Stimulated activated CD8-positive, alpha-beta memory T cell treated with anti-CD3 and anti-CD28 coated beads, Interleukin-2, amount 100 ng/mL, for 1 hour (primary cell): ENCODE measurements around the gene HLA-DQB2.
"Not testable (repeated sequence)": the region's sequence is repeated elsewhere in the genome, so short reads cannot be mapped to it uniquely, and the experiment has no call there.

Source experiments
- DNase-seq, 2 donors: peaks; one replicate each; pipeline ENCODE4 v3.0.0-alpha.2; 2020; ENCODE audit warnings: low read depth in 2 of 2

The HLA-DQB2 gene

DNA sequence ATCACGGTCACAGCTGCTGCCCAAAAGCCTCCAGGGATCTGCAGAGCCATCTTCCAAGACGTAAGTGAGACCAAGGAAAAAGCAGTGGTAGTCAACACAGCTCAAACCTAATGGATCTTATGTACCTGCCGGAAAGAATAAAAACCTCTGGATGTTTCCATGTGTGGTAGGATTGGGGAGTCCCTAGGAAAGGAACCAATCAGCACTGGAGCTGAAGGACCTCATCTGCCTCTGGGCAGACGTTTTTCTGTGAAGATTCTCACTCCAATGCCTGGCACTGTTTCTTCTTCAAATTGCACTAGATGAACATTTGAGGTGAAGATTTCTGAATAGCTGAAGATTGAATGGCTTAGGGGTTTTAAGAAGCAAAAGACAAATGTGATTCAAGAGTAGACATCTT, at the start of gene HLA-DQB2:
TSS of gene HLA-DQB2 (minus strand) at position 112 of the 400 bp plus-strand sequence. CDS start at position 50, 62 bp downstream.
- DNase-seq: no peak

- DNase-seq: no peak
Measured at GRCh38 chr6:32809171-32809570, 45.8 kb upstream of the HLA-DQB2 start.

GRCh38 chr6:32807020-32807580, 43.8 kb upstream of the HLA-DQB2 start:
- DNase-seq: no peak

GRCh38 chr6:32805404-32805803, 42.1 kb upstream of the HLA-DQB2 start:
- not testable (repeated sequence) for DNase-seq

DNA sequence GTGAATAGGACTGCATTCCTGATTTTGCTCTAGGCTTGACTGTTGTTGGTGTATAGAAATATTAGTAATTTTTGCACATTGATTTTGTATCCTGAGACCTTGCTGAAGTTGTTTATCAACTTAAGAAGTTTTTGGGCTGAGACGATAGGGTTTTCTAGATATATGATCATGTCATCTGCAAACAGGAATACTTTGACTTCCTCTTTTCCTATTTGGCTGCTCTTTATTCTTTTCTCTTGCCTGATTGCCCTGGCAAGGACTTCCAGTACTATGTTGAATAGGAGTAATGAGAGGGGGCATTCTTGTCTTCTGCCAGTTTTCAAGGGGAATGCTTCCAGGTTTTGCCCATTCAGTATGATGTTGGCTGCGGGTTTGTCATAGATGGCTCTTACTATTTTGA, 40.1 kb upstream of the HLA-DQB2 start:
- DNase-seq: no peak

DNA sequence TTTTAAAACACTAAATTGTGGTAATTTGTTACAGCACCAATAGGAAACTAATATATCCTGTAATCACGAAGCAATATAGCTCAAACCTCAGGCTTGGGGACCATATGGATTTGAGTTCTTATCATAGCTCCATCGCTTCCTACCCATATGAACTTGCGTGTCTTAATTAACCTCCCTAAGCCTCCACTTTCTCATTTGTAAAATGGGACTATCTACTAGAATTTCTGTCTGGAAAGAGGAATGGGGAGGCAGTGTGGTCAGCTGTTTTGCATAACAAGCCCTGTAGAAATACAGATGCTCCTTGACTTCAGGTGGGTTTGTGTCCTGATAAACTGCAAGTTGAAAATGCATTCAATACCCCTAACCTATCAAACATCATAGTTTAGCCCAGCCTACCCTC, 36.4 kb upstream of the HLA-DQB2 start:
- no peak for DNase-seq

- no peak for DNase-seq
Measured at GRCh38 chr6:32799168-32799567, 35.8 kb upstream of the HLA-DQB2 start.

- DNase-seq: peak; percentile 64 to 67
Measured at GRCh38 chr6:32796848-32797776, 33.8 kb upstream of the HLA-DQB2 start.

DNA sequence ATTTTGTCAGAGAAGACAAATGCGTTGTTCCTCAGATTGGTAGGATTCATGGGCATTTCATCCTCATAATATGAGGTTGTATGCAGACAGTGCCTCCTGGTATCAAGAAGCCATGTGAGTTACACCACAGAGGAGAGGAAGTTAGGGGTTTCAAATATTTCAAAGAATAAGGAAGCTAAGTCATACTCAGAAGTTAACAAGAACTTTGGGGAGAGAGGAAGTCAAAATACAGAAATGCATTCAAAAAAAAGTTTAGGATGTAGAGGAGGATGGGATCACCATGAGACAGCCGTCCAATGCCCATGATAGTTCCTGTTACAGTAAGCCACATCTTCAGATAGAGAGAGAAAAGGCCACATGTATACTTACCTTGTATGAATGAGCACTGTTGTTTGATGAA, 31.2 kb upstream of the HLA-DQB2 start:
- DNase-seq: no peak

- no peak for DNase-seq
Measured at GRCh38 chr6:32792901-32793435, 29.6 kb upstream of the HLA-DQB2 start.

DNA sequence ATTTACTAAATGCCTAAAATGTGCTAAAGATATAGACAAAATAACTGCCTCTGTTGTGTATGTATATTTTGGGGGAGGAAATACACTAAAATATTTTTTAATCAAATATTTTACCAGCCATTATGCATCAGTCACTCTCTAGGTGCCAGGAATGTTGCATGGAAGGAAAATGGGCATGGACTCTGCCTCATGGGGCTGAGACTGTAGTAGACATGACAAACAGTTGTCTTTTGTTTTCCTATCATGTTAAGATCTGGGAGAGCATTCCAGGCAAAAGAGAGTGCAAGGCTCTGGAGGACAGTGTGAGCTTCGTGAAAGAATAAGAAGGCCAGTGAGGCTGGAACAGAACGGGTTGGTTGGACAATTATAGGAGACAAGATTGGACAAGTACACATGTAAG, 27.0 kb upstream of the HLA-DQB2 start:
- no peak for DNase-seq

GRCh38 chr6:32785781-32786533, 22.6 kb upstream of the HLA-DQB2 start:
- DNase-seq: no peak

- not testable (repeated sequence) for DNase-seq
Measured at GRCh38 chr6:32782923-32783322, 19.6 kb upstream of the HLA-DQB2 start.

DNA sequence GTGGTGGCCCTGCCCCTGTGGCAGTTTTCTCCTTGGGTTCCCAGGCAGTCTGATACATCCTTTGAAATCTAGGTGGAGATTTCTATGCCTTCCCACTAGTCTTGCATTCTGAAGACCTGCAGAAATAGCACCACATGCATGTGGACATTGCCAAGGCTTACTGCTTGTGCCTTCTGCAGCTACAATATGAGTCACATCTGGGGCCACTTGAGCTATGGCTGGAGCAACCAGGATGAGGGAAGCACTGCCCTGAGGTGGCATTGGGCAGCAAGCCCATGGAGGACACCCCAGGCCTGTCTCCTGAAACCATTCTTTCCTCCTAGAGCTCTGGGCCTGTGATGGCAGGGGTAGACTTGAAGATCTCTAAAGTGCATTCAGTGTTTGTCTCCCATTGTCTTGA, 15.7 kb upstream of the HLA-DQB2 start:
- no peak for DNase-seq

- DNase-seq: no peak
Measured at GRCh38 chr6:32775071-32775470, 11.7 kb upstream of the HLA-DQB2 start.

GRCh38 chr6:32774426-32774825, 11.1 kb upstream of the HLA-DQB2 start:
- no peak for DNase-seq

DNA sequence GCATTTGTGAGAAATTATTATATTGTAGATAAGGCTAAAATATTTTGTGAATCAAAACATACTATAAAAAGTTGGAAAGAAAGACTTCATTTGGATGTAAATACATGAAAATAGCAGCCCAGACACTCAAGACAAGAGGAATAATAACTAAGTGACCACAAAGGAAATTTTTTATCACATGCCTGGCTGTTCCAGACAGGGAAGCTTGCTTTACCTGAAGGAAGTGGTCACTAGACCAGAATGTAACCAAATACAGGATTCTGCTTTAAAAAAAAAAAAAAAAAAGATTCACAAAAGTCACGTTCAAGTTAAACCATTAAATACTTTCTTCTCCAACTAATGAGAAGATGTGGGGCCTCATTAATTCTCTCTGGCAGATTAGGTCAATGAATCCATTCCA, 9.3 kb upstream of the HLA-DQB2 start:
- no peak for DNase-seq

- no peak for DNase-seq
Measured at GRCh38 chr6:32764048-32764447, 716 bp upstream of the HLA-DQB2 start.

- no peak for DNase-seq
Measured at GRCh38 chr6:32761548-32761947, 1.8 kb downstream of the HLA-DQB2 start.

- no peak for DNase-seq
Measured at GRCh38 chr6:32761072-32761471, 2.3 kb downstream of the HLA-DQB2 start.

GRCh38 chr6:32759669-32760068, 3.7 kb downstream of the HLA-DQB2 start:
- no peak for DNase-seq

DNA sequence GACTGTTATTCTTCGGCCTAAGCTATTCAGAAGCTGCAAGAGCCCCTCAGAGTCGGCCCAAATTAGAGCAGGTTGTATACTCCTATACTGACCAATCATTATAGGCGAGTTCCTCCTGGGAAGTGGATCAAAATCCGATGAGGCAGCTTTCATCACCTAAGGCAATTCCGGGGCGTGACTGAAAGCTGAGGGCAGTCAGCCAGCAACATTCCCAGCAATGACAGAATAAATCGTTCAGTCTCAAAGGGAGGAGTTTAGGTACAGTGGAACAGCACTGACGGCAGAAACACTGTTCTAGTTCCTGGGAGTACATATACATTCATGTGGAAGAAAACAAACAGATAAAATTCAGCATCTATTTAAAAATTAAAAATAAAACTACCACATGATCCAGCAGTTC, 10.8 kb downstream of the HLA-DQB2 start:
- DNase-seq: no peak
